Measurements from ENCODE around the gene SLC7A5. TPM values are rescaled to one million over a fixed set of nuclear protein-coding genes. Genes with fewer than 3 reads are reported as not detected.
"Not testable (repeated sequence)": the region's sequence is repeated elsewhere in the genome, so short reads cannot be mapped to it uniquely, and the experiment has no call there.

SLC7A5 gene
- total and polyA plus RNA-seq, 8 donors, result 1.1 to 54.7 (median 4.4) TPM

GRCh38 chr16:87828907-87829621 is 40.2 kb downstream of the SLC7A5 start:
- TF ChIP-seq CTCF (IDR thresholded peaks at IDR 0.05), result no peak
- DNase-seq (no peak), FAIRE-seq (no peak), ATAC-seq (no peak)
- no peaks in the 10 kb centered on the region for H3K27me3 ChIP-seq
- 85 to 87% methylated on average over 16 of the region's 16 CpGs for WGBS, 2 donors
- intact Hi-C loops (cut with DNase I), result no loop called here
- no peak overlapping the region for H3K4me3 ChIP-seq
- H3K4me1 ChIP-seq, result no peaks in the 10 kb centered on the region
- peaks cover 0 to 6% (median 0%) of the 10 kb centered on the region in 3 donors for H3K36me3 ChIP-seq
- no peaks in the 10 kb centered on the region for H3K9me3 ChIP-seq
- H3K27ac ChIP-seq, result no peak overlapping the region

DNA sequence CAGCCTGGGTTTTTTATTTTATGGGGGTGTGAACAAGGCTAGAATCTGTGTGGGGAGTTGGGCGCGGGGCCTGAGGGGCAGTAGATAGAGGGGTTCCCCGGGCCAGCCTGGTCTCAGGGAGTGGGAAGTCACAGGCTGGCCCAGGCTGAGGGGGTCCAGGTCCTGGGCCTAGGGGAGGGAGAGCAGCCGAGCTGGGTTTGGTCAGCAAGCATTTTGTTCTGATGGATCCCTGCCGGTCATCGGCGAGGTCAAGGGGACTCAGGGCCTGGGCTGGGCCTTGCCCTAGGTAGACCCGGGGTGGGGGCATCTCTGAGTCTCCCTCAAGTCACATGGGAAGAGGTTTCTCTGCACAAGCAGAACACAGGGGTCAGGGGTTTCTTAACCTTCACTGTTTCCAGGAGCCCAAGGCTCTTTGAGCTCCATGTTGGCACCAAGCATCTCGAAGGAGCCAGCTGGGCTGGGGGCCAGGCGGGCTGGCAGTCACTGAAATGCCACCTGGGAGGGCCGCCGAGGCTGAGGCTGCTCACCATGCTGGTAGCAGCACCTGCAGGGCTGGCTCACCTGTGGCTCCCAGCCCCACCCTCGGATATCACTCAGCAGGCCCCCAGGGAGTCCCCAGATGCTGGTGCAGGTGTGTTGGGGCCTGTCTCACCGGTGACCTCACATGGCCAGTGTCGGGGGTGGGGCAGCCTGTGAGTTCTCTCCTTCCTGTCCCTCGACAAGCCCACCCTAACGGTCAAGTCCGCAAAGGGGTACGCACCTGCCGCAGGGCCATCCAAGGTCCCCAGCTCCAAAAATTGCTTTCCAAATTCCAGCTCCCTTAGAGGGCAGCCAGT is 41.0 kb downstream of the SLC7A5 start:
- Histone ChIP-seq H3K27ac (no peak overlapping the region), H3K27me3 (no peaks in the 10 kb centered on the region), H3K9me3 (no peaks in the 10 kb centered on the region), H3K4me1 (no peaks in the 10 kb centered on the region), H3K36me3 (no peaks in the 10 kb centered on the region), H3K4me3 (no peak overlapping the region)
- 70 to 77% methylated on average over 20 of the region's 20 CpGs for WGBS, 2 donors
- DNase-seq (peak in 4 of 6 donors; percentile 75 to 90 (median 84)), ATAC-seq (peak; percentile 27 to 85 (median 68)), FAIRE-seq (no peak)
- intact Hi-C loops (cut with DNase I), result no loop called here
- TF ChIP-seq CTCF (IDR thresholded peaks at IDR 0.05), result no peak

DNA sequence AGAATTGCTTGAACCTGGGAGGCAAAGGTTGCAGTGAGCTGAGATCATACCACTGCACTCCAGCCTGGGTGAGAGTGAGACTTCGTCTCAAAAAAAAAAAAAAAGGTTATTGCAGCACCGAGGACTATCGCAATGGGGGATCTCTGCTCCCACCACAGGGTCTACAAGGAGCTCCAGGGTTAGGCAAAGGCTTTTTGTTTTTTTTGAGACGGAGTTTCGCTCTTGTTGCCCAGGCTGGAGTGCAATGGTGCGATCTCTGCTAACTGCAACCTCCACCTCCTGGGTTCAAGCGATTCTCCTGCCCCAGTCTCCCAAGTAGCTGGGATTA is 41.8 kb downstream of the SLC7A5 start:
- H3K4me1 ChIP-seq; FAIRE-seq; H3K27ac ChIP-seq; ATAC-seq; H3K36me3 ChIP-seq; H3K27me3 ChIP-seq; H3K9me3 ChIP-seq; DNase-seq; H3K4me3 ChIP-seq; intact Hi-C loops (cut with DNase I): not testable (repeated sequence)
- WGBS, 2 donors, result 86 to 96% methylated on average over 7 of the region's 7 CpGs

DNA sequence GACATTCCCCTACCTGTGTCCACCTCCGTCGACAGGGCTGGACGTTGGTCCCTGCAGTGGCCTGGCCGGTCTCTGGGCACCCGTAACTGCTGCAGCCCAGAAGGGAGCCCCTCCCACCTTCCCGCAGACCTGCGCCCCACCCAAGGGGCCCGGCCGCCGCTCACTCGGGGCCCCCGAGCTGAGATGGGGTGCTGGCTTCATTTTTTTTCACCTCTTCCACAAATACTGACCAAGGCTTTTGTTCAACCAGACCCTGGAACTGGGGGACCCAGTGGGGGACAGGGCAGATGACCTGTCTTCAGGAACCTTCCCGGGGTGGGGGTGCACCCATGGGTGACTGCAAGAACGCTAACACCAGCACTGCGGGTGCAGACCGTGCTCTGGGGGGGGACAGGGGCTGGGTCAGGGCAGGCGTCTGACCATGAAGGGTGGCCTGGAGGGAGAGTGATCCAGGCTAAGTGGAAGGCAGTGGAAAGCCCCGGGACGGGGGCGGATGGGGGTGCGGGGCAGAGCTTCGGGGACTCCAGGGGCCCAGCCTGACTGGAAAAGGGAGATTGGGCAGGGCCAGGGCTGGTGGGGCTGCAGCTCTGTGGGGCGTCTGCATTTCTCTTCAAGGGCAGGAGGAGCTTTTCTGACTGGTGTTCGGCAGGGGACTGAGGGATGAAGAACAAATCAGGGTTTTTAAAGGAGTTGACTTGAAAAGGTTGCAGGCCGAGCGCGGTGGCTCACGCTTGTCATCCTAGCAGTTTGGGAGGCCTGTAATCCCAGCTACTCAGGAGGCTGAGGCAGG is 42.3 kb downstream of the SLC7A5 start:
- H3K4me3 ChIP-seq, result no peak overlapping the region
- FAIRE-seq (no peak), DNase-seq (peak in 1 of 6 donors; percentile 60), ATAC-seq (no peak)
- TF ChIP-seq CTCF (IDR thresholded peaks at IDR 0.05), result no peak
- no peaks in the 10 kb centered on the region for H3K27me3 ChIP-seq
- H3K4me1 ChIP-seq, result no peaks in the 10 kb centered on the region
- H3K9me3 ChIP-seq, result no peaks in the 10 kb centered on the region
- intact Hi-C loops (cut with DNase I), result no loop called here
- H3K27ac ChIP-seq, result no peak overlapping the region
- H3K36me3 ChIP-seq, result no peaks in the 10 kb centered on the region
- WGBS, 2 donors, result 80 to 88% methylated on average over 26 to 28 of the region's 28 CpGs

DNA sequence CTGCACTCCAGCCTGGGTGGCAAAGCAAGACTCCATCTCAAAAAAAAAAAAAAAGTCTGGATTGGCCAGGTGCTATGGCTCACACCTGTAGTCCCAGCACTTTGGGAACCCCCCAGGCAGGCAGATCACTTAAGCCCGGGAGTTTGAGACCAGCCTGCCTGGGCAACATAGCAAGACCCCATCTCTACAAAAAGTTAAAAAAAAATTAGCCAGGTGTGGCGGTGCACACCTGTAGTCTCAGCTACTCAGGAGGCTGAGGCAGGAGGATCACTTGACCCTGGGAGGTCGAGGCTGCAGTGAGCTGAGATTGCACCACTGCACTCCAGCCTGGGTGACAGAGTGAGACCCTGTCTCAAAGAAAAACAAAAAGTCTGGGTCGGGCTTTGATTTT is 42.9 kb downstream of the SLC7A5 start:
- intact Hi-C loops (cut with DNase I); H3K4me3 ChIP-seq; DNase-seq; FAIRE-seq; ATAC-seq; H3K27me3 ChIP-seq; H3K9me3 ChIP-seq; H3K36me3 ChIP-seq; H3K27ac ChIP-seq; H3K4me1 ChIP-seq: not testable (repeated sequence)
- 55 to 88% methylated on average over 4 of the region's 4 CpGs for WGBS, 2 donors

DNA sequence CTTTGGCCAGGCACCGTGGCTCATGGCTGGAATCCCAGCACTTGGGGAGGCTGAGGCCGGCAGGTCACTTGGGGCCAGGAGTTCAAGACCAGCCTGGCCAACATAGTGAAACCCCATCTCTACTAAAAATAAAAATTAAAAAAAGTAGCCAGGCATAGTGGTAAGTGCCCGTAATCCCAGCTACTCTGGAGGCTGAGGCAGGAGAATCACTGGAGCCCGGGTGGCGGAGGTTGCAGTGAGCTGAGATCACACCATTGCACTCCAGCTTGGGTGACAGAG is 43.5 kb downstream of the SLC7A5 start:
- intact Hi-C loops (cut with DNase I); H3K27me3 ChIP-seq; H3K4me3 ChIP-seq; H3K4me1 ChIP-seq; H3K27ac ChIP-seq; H3K9me3 ChIP-seq; FAIRE-seq; H3K36me3 ChIP-seq; DNase-seq; ATAC-seq: not testable (repeated sequence)
- WGBS, 2 donors, result 72 to 74% methylated on average over 5 of the region's 5 CpGs

Measured in pancreas (tissue), 10 donors.